ENCODE results near the gene PLPPR2.

DNA sequence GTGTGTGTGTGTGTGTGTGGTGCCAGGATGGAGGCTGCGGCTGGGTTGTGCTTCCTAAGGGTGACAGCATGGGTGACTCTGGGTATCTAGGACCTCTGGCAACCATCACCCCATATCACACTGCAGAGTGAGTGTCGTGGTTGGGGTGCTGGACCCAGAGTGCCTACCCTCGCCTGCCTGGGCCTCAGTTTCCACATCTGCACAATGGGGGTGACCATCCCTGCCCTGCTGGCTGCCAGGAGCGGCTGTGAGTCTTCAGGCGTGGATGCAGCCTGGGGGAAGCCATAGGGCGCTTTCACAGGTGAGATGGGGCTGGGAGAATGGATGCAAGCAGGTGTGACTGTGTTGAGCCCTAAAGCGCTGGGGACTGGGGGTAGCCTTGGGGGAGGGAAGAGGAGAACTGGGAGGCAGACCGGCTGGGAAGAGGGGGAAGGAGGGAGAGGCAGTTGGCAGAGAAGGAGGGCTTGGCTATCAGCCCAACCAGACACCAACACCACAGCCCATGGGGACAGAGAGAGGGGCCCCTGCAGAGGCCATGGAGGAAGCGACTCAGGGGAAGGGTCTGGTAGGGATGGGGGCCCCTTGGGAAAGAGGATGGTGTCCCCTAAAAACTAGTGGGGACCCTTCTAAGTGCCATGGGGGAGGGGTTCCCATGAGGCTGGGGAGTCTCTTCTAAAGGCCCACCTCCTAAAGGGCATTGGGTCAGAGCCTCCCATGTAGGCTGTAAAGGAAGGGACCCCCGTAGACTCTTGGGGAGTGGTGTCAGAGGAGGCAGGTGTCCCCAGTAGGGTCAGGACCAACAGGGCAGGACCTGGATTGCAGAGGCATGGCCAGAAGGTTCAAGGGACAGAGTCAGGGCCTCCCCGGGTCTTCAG is 1.7 kb downstream of the PLPPR2 start:
- TF ChIP-seq, protein P1, sequence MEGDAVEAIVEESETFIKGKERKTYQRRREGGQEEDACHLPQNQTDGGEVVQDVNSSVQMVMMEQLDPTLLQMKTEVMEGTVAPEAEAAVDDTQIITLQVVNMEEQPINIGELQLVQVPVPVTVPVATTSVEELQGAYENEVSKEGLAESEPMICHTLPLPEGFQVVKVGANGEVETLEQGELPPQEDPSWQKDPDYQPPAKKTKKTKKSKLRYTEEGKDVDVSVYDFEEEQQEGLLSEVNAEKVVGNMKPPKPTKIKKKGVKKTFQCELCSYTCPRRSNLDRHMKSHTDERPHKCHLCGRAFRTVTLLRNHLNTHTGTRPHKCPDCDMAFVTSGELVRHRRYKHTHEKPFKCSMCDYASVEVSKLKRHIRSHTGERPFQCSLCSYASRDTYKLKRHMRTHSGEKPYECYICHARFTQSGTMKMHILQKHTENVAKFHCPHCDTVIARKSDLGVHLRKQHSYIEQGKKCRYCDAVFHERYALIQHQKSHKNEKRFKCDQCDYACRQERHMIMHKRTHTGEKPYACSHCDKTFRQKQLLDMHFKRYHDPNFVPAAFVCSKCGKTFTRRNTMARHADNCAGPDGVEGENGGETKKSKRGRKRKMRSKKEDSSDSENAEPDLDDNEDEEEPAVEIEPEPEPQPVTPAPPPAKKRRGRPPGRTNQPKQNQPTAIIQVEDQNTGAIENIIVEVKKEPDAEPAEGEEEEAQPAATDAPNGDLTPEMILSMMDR (conservative IDR thresholded peaks at IDR 0.05; ENCODE audit: low read length) = no peak
- TF ChIP-seq EZH2phosphoT487 (IDR thresholded peaks at IDR 0.05; ENCODE audit: borderline replicate concordance) = no peak

Measured in Loucy (cell line).